TTC549 (cell line): ENCODE data around the gene BAG3.

Experiments used
- FAIRE-seq: peaks from 2 replicates; lab custom pipeline; 2012; peaks lifted over from hg19 to GRCh38; lab: Jason Lieb, UNC

BAG3 gene

DNA sequence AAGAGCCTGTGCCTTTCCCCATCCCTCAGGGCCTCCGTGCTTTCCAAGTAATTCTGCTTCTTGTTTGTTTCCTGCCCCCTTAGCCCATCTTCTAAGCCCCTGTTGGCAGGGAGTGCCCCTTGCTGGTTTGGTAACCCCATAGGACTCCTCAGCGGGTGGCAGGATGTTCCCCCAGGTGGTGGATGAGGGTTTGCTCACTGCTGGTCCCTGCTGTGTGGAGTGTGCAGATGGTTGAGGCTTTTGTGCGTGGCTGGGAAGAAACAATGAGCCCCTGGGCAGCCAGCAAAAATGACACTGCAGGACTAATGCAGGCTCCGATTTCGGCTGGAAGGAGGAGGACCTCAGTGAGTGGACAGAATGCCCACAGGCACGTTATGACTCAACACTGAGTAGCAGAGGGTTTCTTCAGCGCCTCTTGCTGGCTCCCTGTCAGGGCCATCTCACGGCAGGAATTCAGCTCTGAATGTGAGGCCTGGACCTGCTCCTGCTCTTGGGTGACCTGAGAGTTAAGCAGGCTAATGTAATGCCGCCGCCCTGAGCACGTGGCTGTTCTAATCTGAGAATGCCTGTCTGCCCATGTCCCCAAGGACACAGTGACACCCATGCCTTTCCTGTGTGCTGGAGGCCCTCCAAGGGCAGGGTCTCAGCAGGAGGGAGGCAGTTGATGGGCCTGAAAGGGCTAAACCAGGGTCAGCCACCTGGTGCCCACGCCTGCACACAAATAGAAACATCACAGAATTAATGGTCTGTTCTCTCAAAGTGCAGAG lies 16.6 kb downstream of the BAG3 start:
- FAIRE-seq, result no peak

DNA sequence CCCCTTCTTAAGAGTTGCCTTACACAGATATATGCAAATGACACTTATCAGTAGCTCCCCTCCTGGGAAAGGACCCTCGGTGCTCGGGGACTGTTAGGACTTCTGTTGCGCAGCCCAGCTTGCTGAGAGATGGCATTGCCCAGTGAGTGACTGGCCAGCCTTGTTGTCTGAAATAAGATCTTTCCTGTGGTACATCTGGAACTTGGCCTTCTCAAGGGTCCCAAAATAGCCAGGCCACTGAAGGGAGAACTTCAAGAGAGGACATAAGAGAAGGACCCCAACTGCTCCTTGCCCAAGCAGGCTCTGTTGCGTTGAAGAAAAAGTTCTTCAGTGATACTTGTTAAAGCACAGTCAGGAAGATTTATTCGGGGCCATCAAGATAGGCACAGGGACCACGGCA lies 17.3 kb downstream of the BAG3 start:
- FAIRE-seq, result no peak

DNA sequence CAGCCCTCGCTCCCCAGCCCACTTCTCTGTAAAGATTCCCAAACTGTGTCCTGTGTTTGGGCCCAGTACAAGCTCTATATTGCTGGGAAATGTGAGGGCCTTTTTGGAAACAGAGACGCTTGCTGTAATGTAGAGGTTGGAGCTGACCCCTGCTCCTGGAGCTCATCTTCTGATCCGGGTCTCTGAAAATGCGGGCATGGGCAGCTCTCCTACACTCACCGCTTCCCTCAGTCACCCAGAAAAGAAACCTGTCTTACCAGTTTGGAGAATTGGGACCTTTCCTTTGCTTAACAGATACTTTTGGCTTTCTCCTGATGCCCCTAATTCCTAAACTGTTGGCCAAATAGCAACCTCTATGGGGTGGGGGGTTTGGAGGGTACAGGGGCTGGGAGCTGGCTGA lies 18.2 kb downstream of the BAG3 start:
- no peak for FAIRE-seq

DNA sequence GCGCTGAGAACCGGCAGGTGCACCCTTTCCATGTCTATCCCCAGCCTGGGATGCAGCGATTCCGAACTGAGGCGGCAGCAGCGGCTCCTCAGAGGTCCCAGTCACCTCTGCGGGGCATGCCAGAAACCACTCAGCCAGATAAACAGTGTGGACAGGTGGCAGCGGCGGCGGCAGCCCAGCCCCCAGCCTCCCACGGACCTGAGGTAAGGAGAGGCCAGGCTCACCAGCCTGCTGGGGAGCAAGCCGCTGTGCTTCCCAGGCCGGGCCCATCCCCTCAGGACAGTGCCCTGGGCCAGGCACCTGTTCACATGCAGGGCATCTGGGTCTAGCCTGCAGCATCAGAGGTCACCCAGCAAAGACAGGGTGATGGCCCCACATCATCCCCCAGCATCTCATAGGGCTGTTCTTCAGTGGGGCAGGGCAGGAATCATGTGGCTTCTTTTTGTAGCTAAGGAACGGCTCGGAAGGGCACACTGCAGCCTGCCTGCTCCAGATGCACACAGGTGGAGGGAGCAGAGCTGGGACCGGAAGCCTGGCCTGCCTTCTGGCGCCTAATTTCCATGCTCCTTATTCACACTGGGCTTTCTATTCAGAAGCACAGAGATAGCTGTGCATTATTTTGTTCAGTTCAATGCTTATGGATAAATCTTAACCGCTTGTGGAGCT lies 18.9 kb downstream of the BAG3 start:
- no peak for FAIRE-seq

DNA sequence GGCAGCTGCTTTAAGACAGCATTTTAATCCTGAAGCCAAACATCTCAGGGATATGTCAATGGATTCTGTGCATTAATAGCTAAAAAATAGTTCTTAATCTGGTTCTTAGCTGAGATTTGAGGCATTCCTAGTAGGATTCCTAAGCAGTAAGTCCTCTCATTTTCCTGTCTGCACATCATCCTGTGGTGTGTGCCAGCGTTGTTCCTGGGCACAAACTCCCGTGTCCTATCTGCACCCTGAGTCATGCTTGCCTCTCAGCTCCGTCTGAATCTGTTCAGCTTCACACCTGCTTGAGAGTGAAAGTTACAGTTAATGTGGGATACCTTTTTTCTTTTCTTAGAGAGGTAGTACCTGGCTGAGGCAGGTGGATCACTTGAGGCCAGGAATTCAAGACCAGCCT lies 19.5 kb downstream of the BAG3 start:
- FAIRE-seq, result no peak

DNA sequence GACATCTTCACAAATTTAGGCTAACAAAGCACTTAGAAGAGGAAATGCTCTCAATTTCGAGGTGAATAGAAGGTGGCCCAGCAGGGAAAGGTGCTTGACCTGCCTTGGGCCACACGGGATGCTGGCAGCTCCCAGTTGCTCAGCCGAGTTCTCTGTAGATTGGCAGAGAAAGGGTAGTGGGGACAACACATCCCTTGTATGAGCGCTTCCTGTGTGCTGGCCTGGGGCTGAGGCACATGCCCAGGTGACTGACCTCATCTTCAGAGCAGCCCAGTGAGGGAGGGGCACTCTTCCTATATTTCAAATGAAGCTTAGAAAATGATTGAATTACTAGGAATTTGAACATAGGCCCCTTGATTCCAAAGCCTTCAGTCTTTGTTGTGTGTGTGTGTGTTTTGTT lies 20.2 kb downstream of the BAG3 start:
- no peak for FAIRE-seq

DNA sequence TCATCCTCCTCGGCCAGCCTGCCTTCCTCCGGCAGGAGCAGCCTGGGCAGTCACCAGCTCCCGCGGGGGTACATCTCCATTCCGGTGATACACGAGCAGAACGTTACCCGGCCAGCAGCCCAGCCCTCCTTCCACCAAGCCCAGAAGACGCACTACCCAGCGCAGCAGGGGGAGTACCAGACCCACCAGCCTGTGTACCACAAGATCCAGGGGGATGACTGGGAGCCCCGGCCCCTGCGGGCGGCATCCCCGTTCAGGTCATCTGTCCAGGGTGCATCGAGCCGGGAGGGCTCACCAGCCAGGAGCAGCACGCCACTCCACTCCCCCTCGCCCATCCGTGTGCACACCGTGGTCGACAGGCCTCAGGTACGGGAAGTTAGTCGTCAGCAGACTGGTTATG lies 21.1 kb downstream of the BAG3 start:
- no peak for FAIRE-seq

DNA sequence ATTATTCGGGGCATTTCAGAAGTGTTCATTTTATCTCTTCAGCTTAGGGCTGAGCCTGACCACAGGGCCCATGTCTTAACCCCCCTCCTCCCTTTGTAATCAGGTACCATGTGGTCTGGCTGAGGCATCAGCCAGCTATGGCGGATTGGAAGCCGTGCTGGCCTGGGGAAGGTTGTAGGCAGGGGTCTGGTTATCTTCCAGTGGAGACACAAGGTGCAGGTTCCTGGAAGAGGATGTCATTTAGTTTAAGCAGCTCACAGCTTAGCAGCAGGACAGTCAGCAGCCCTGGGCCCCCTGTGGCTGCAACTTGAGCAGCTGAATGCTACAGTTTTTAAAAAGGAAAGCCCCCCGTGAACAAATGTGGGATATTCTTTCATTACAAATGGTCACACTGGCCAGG lies 22.1 kb downstream of the BAG3 start:
- FAIRE-seq, result no peak

DNA sequence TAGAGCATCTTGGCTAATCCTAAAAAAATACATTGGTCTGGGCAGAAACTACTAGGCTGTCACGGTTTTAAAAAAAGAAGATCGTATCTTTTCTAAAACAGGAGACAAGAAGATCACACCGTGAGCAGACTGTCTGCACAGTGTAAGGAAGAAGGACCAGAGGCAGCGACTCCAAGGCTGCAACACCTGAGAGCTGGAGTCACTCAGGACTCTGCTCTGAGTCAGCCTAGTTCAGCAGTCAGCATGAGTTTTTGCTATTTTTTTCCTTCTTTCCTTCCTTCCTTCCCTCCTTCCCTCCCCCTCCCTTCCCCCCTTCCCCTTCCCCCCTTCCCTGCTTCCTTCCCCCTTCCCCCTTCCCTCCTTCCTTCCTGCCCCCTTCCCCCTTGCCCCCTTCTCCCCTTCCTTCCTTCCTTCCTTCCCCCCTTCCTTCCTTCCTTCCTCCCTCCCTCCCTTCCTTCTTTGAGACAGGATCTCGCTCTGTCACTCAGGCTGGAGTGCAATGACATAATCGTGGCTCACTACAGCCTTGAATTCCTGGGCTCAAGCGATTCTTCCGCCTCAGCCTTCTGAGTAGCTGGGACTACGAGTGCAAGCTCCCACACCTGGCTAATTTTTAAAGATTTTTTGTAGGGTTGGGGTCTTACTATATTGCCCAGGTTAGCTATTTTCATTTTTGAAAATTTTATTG lies 24.4 kb downstream of the BAG3 start:
- FAIRE-seq, result no peak

DNA sequence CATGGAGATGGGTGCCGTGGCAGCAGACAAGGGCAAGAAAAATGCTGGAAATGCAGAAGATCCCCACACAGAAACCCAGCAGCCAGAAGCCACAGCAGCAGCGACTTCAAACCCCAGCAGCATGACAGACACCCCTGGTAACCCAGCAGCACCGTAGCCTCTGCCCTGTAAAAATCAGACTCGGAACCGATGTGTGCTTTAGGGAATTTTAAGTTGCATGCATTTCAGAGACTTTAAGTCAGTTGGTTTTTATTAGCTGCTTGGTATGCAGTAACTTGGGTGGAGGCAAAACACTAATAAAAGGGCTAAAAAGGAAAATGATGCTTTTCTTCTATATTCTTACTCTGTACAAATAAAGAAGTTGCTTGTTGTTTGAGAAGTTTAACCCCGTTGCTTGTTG lies 25.9 kb downstream of the BAG3 start:
- no peak for FAIRE-seq

DNA sequence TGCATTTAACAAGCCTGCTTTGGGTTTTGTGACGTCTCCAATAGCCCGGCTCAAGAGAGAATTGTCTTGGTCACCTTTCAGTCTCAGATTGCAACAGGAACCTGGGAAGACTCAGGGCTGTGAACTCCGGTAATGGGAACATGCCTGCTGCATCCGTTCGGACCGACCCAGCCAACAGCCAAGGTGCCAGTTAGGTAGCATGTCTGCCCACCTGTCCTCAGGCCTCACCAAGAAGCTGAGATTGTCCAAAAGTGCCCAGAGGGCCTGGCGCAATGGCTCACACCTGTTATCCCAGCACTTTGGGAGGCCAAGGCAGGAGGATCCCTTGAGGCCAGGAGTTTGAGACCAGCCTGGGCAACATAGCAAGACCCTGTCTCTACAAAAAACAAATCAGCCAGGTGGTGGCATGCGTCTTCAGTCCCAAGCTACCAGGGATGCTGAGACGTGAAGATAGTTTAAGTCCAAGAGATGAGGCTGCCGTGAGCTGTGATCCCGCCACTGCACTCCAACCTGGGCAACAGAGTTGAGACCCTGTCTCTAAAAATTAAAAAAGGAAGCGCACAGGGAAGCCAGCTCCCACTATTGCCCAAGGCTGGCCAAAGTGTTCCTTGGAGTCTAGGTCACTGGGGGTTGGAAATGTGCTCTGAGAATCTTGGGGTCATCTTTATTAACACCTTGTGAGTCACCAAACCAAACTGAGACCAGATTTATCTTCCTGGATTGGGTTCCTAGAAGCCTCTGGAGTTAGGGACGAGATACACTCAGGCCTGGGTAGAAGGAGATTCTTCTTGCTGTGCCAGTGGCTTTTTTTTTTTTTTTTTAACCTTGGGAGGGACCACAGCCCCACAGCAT lies 26.9 kb downstream of the BAG3 start:
- FAIRE-seq, result no peak

DNA sequence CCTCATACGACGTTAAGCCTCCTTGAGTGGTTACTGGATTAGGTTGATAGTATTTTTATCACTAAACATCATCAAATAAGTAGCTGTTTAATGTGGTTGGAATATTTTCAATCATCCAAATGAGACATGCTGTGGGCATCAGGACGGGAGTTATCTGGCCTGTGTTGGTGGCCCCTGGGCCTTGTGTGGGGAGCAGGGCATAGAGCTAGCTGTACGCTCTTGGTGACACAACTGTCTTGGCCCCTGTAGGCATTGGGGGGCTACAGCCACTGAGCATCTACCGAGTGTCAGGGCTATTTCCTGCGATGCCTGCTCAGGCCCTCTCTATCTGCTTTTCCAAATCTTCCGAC lies 28.3 kb downstream of the BAG3 start:
- no peak for FAIRE-seq

DNA sequence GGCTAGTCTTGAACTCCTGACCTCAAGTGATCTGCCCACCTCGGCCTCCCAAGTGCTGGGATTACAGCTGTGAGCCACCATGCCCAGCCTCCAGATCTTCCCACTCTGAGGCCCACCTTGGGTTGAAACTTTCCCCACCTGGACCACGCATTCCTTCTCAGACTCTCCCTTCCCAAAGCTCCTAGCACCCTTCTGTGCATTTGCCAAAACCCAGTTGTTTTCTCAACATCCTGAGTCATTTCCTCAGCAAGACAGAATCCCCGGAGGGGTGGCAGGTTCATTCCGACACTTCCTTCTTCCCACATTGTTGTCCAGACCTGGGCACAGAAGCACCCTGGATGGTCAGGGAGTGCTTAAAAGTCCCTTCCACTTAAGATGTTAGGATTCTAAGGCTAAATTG lies 28.9 kb downstream of the BAG3 start:
- FAIRE-seq, result no peak

DNA sequence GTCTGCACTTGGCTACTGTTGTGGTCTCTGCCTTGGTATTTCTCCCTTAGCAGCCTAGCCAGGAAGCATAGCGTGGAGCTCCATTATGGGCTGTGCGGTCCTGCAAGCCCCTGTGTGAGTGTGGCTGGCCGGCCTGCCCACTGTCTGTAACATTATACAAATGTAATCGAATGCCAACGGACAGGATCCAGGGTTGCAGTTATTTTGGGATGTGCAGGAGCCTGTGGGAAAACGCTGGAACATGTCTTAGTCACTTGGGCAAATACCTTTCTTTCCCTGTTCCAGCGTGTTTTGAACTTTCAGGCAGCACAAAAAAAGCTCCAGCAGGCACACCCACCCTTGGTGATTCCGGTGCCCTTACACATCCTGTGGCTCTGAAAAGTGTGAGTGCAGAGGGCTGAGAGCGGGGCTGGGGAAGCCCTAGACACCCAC lies 29.5 kb downstream of the BAG3 start:
- FAIRE-seq, result no peak

DNA sequence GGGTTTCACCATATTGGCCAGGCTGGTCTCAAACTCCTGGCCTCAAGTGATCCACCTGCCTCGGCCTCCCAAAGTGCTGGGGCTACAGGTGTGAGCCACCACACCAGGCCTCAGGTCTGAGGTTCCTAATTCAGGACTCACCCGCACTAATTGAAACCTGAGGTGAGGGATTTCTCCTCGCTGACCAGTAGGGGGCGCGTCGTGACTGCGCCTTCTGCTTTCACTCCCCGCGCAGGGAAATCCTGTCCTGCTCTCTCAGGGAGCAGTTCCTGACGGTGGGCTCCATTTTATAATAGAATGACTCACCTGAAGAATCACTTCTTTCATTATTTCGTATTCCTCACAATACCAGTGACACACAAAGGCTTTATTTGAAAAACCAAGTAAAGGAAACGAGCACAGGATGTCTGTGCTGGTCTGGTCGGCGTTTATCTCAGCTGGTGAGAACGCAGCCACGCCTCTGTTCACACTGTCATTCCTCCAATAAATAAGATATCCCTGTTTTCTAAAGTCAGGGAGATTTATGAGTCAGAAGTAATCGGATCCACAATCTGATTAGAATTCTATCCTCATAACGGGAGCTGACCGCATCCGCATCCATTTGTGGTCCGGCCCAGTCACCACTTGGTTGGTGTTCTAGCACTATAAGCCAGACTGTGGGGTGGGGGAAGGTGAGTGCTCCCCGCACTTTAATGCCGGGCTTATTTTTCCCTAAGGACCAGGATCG lies 35.4 kb downstream of the BAG3 start:
- FAIRE-seq, result no peak

DNA sequence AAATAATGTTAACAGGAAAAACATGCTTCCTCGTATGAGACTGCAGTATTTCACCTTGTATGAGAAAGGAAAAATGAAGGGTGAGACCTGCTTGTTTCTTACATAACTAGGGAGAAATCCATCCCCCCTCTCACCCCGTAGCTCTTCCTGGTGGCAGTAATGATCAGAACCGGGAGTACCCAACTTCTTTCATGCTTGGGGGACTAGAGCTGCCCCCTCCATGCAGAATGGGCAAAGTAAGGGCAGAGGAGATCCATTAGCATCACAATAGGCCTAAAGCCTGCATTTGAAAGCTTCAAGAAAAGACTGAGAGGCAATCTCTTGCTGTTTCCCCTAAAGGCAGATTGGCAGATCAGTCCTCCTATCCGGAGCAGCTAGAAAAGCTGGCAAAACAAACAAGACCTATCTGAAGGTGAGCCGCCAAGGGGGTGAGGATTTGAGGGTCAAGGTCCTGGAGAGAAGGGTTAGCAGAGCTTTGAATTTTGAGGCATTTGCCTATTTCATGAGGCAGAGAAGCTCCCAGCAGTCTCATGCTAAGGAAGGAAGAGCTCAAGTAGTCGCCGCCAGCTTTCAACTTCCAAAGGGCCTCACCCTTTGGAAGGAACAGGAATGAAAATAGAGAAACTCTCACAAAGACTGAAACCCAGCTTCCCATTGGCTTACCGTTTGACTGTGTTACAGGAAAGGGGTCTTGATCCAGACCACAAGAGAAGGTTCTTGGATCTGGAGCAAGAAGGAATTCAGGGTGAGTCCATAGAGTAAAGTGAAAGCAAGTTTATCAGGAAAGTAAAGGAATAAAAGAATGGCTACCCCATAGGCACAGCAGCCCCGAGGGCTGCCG lies 36.2 kb downstream of the BAG3 start:
- no peak for FAIRE-seq

DNA sequence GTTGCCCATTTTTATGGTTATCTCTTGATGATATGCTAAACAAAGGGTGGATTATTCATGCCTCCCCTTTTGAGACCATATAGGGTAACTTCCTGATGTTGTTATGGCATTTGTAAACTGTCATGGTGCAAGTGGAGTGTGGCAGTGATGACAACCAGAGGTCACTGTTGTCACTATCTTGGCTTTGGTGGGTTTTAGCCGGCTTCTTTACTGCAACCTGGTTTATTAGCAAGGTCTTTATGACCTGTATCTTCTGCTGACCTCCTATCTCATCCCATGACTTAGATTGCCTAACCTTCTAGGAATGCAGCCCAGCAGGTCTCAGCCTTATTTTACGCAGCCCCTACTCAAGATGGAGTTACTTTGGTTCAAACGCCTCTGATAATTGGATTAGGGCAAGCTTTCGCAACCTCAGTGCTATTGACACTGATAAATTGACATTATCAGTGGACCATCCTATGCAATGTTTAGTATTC lies 36.9 kb downstream of the BAG3 start:
- FAIRE-seq, result no peak

DNA sequence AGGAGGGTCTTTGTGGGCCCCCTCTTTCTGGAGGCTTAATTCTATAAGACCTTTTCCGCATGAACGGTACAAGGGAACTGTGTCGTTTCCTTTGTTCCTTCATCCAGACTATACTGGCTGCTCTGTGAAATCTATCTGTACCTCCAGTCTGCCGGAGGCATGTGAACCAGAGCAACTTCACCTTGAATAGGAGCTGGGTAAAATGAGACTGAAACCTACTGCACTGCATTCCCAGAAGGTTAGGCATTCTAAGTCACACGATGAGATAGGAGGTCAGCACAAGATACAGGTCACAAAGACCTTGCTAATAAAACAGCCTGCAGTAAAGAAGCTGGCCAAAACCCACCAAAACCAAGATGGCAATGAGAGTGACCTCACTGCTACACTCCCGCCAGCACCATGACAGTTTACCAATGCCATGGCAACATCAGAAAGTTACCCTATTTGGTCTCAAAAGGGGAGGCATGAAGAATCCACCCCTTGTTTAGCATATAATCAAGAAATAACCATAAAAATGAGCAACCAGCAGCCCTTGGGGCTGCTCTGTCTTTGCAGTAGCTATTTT lies 37.9 kb downstream of the BAG3 start:
- no peak for FAIRE-seq

DNA sequence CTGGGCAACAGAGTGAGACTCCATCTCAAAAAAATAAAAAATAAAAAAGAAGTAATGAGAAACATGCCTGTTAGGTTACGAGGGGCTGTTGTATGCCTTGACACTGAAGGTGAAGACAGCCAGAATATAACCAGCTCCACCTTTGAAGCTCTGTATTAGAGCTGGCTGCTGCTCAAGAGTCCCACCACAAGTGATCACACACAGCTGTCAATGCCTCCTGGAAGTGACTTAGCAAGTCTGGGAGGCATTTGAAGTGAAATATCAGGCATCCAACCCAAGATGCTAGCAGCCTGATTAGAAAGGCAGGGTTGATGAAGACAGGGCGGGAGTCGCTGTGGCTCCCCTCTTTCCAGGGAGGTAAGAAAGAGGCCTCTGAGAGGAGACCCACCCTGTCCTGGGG lies 40.5 kb downstream of the BAG3 start:
- no peak for FAIRE-seq

DNA sequence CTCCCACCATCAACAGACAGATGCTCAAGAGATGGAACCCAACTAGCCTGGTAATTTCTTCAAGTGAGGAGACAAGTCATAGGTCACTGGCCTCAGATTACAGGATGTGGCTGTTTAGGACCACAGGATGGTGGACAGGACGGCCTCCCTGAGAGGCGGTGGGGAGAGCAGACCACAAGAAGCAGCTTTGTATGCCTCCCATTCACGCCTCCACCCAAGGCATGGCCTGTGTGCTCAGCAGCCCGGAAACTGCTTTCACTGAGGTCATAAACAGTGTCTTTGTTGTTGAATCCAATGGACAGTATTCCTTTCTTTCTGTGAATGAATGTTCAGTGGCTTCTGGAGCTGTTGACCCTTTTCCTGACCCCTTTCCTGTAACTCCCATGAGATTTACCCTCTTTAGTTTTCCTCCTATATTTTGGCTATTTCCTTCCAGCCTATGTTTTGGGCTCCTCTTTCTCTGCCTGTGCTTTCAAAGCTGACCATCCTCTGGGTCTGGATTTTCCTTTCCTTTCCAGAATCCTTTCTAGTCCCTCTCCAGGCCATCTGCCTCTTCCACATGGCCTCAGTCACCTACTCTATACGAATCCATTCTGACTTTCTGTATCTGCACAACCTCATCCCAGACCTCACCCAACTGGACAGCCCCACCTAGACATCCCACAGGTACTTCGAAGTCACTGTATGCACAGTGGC lies 42.2 kb downstream of the BAG3 start:
- no peak for FAIRE-seq
